LHCN-M2 (cell line): Measurements from ENCODE around the gene PTGFR. TPM values are rescaled to one million over a fixed set of nuclear protein-coding genes. Genes with fewer than 3 reads are reported as not detected.

Experiments used
- DNase-seq: peaks from one replicate; pipeline ENCODE4 v3.0.0-alpha.2; 2012; ENCODE audit warnings: low read depth
- polyA plus RNA-seq: library from polyadenylated mRNA; unstranded; fragments of >200 nt; gene quantifications from one replicate; pipeline ENCODE4 v1.2.1, GENCODE V29; 2012; ENCODE audit warnings: missing spikeins
- total RNA-seq: library from RNA; depleted of rRNA; stranded (reverse); fragments of >200 nt; gene quantifications from 2 replicates; pipeline ENCODE4 v1.2.3, GENCODE V29; 2014; rRNA removed

Gene PTGFR
- total RNA-seq = 26.5 and 32.8 TPM in 2 replicates
- polyA plus RNA-seq = 1.3 TPM

GRCh38 chr1:78490861-78491450 is at the start of gene PTGFR:
Gene PTGFR (plus strand): TSS chr1:78490974. CDS start chr1:78492744, 1,770 bp downstream.
- DNase-seq = peak; percentile 76

GRCh38 chr1:78441921-78442320 is 48.9 kb upstream of the PTGFR start:
- DNase-seq = peak; percentile 66

GRCh38 chr1:78447086-78447485 is 43.7 kb upstream of the PTGFR start:
- no peak for DNase-seq

GRCh38 chr1:78464449-78464891 is 26.3 kb upstream of the PTGFR start:
- no peak for DNase-seq

GRCh38 chr1:78465143-78465542 is 25.6 kb upstream of the PTGFR start:
- DNase-seq = no peak

- DNase-seq = no peak
Observed at GRCh38 chr1:78468521-78468920, 22.3 kb upstream of the PTGFR start.

GRCh38 chr1:78469576-78469975 is 21.2 kb upstream of the PTGFR start:
- no peak for DNase-seq

GRCh38 chr1:78471890-78472620 is 18.7 kb upstream of the PTGFR start:
- peak; percentile 55 for DNase-seq

GRCh38 chr1:78472851-78473496 is 17.8 kb upstream of the PTGFR start:
- DNase-seq = peak; percentile 42

- no peak for DNase-seq
Observed at GRCh38 chr1:78474092-78474491, 16.7 kb upstream of the PTGFR start.

- peak; percentile 60 for DNase-seq
Observed at GRCh38 chr1:78475888-78476610, 14.7 kb upstream of the PTGFR start.

GRCh38 chr1:78483903-78484302 is 6.9 kb upstream of the PTGFR start:
- DNase-seq = peak; percentile 86

- peak; percentile 68 for DNase-seq
Observed at GRCh38 chr1:78491451-78492071, 787 bp downstream of the PTGFR start.

GRCh38 chr1:78492386-78492950 is 1.7 kb downstream of the PTGFR start:
- DNase-seq = peak; percentile 35

GRCh38 chr1:78493451-78493850 is 2.7 kb downstream of the PTGFR start:
- DNase-seq = peak; percentile 40

- DNase-seq = peak; percentile 16
Observed at GRCh38 chr1:78497201-78497600, 6.4 kb downstream of the PTGFR start.

GRCh38 chr1:78500529-78500928 is 9.8 kb downstream of the PTGFR start:
- no peak for DNase-seq

GRCh38 chr1:78501203-78501602 is 10.4 kb downstream of the PTGFR start:
- DNase-seq = no peak

GRCh38 chr1:78511334-78511733 is 20.6 kb downstream of the PTGFR start:
- DNase-seq = no peak

GRCh38 chr1:78516716-78517115 is 25.9 kb downstream of the PTGFR start:
- no peak for DNase-seq

- peak; percentile 60 for DNase-seq
Observed at GRCh38 chr1:78519446-78519845, 28.7 kb downstream of the PTGFR start.
